GM21529 (cell line): Measurements from ENCODE around the gene DUSP7.

Experiments used
- ATAC-seq: cut with Tn5 transposase; IDR thresholded peaks from one replicate; pipeline ENCODE4 v1.9.1; 2021; ENCODE audit not compliant: unreplicated experiment

Gene DUSP7, protein sequence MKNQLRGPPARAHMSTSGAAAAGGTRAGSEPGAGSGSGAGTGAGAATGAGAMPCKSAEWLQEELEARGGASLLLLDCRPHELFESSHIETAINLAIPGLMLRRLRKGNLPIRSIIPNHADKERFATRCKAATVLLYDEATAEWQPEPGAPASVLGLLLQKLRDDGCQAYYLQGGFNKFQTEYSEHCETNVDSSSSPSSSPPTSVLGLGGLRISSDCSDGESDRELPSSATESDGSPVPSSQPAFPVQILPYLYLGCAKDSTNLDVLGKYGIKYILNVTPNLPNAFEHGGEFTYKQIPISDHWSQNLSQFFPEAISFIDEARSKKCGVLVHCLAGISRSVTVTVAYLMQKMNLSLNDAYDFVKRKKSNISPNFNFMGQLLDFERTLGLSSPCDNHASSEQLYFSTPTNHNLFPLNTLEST

DNA sequence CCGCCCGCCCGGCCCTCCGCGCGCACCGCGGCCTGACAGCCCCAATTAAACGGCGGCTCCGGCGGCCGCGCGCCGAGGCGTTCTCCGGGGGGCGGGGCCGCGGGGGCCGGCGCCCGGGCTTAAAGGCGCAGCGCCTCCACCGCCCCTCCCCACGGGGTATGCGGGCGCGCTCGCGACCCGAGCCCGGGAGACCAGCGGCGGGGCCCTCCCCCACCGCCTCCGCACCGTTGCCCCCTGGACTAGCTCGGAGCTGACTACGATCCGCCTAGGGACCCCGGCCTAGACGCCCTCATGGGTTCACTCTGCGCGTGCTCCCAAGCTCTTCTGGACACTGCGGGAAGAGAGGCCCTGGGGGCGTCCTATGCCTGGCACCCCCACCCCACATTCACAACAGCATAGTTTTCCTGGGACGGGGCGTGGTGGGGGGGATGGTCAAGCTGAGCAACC is at the start of gene DUSP7:
TSS of gene DUSP7 (minus strand) at position 51 of the 447 bp plus-strand sequence. CDS start 205 bp downstream, outside the sequence.
- peak; percentile 29 for ATAC-seq

DNA sequence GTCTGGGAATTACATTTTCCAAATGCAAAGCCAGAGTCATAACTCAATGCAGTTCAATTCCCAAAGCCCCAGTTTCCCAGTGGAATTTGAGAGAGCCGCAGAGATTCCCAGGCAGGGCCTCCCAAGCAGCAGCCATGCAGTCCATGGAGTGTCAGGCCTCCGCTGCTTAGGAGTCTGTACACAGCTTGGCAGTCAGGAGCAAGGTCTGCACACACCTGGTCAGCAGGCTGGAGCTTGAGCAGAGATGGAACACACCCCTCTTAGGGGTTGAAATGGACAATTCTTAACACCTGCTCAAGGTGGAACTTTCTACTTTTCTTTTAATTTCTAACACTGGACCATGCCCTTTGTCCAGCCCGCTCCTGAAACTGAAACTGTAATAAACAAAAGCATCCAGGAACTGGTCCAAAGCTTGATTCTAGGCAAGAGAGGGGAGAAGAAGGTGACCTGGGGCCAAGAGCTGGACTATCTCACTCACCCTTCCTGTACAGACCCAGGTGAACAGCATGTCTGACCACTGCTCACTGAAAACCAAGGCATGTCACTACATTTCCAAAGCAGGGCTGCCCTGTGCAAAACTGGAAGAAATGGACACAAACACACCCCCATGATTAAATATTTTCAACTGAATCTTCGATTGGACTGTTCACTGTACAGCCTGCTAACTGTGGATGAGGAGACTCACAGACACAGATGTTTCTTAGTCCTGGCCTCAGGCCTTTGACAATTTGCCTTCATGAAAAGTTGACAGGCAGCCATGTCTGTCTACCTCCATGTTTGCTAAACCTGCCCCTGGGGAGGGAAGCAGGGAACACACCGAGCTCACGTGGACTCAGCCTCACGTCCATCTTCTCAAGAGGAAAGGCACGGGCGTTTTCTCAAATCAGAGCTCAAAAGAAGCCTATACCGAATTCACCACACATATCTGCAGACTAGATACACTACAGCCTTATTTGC is 48.6 kb upstream of the DUSP7 start:
- ATAC-seq: no peak

DNA sequence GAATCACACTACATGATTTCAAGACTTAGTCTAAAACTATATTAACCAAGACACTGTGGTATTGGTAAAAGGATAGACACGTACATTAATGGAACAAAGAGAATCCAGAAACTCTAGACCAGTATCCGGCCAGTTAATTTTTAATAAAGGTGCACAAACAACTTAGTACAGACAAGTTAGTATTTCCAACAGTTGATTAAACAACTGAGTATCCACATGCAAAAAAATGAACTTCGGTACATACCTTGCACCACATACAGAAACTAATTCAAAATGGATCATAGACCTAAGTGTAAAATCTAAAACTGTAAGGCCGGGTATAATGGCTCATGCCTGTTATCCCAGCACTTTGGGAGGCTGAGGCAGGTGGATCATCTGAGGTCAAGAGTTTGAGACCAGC is 46.6 kb upstream of the DUSP7 start:
- no peak for ATAC-seq

DNA sequence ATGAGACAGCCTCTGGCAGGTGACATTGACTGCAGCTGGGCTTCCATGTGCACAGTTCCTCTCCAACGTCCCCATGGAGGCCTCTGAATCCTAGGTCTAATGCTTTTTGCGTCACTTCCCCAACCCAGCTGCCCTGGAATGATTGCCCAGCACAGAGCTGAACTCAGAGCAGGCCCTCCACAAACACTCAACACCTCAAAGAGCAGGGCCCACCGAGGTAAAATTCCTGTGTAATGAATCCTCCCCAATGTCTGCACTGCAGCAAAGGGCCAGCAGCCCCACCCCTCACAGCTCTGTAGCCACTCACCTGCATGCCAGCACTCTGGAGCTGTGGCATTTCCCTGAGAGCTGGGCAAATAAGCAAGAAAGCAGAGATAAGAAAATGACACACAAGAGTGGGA is 42.6 kb upstream of the DUSP7 start:
- no peak for ATAC-seq

DNA sequence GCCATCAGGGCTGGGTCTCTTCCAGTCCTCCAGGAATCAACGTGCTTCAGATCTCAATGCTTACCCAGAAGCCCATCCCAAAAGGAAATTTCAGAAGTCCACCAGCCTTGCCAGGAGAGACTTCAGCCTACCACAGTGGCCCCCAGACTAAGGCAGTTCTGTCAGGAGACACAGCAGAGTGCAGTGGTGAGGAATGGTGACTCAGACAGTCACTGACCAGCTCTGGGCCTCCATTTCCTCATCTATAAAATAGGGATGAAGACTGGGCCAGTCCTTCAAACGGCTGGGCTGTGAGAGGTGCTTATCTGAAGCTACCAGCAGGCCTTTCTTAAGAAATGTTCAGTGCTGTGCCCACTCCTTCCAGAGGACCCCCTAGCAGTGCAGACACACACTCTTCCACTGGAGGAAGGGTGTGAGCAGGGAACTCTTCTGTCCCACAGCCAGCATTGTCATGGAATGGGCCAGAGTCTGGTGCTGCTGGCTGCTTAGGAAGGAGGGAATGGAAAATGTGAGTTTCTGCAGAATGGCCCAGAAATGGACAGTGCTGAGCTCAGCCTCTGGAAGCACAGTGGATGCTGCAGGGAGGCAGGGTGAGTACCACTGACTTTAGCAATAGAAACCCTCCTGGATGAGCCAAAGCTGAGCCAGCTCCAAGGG is 41.6 kb upstream of the DUSP7 start:
- no peak for ATAC-seq

DNA sequence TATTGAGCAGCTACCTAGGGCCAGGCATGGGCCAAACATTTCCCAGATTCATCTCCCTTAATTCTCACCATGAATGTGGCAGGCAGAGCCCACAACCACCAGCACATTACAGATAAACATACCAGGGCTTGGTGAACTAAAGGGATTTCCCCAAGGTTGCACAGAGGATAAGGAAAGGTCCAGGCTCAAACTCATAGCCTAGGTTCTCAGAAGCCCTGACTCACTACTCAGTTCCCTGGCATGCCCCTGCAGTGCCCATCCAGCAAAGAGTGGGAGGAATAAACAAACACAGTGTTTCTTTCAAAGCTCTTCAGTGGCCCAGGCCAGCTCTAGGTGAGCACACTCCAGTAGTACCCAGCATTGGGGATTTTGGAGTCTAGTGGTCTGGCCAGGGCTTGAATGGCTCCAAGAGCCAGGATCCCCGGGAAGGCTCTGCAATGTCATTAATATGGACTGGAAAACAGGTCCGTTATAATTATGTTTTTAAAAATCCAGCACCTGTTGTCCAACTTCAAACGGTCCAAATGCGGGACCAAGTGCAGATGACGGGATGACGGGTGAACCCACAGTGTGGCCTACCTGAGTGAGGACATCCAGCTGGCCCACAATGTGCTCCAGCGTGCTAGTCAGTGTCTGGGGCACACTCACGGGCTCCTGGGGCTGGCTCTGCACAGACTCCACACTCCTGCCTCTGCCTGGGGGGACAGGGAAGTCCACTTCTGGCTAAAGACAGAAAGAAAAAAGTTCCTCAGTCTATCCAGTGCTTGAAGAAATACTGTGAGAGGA is 39.8 kb upstream of the DUSP7 start:
- no peak for ATAC-seq

DNA sequence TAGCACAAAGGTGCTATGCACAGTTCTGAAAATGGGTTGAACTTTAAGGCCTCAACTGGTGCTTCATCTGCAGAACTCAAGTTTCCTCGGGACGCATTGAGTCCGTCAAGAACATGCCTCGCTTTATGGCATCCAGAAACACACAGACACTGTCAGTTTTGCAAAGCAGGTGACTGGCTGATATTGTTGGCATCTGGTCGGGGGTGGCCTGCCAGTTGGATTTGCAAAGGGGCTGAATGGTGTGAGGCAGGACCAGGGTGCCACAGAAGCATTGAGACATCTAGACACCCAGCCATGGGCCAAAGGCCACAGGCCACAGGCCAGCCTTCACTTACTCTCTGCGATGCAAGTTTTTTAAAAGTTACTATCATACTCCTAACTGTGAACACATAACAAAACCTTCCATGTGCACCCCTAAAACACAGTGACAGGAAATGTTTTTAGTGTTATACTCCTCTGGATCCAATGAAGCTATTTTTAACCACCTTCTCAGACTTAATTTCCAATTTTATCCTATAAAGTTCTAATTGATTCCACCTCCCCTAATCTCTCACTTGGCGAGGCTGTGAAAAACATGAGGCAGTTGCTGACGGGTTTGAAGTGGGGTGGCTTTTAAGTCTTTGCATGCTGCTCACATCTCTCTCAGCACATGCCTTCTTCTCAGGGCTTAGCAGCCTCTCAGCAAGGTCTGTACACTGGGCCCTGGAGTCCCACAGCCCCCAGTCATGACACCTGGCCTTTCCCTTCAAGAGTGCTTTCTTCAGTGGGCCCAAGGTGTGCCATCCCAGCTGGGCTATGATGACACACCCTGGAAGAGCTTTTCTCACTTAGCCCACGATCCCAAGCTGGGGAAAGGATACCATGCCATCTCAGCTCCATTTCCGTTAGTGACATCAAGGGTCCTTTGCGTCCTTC is 38.5 kb upstream of the DUSP7 start:
- no peak for ATAC-seq

DNA sequence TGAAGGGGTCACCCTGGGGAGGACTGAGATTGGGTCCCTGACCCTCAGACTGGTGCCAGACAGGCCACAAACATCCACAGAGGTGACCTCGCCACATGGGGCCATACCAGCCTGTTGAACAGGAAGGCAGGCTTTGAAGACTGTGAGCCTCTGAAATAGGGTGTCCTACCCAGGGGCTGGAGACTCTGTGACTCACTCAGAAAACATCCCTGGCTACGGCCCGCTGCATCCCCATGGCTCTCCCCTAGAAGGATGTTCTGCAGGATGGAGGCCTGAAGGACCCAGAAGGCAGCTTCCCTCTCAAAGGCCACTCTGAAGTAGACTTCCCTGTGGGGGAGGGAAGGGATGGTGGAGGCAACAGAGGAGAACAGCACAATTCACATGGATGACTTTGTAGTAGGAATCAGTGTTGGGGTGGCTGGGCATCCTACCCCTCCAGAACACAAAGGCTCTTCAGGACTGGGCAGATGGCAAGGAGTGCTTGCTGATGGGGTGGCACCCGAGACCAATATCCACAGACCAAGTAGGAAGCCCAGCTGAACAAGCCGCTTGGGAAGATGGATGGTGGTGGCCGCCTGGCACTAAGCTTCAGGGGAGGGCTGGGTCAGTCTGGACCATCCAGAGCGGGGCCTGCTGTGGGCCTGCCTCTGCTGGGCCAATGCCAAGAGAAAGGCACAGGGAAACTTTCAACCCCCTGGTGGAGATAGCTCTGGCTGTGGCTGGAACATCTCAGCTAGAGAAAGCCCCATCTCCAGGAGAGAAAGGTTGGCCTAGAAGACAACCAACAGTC is 37.6 kb upstream of the DUSP7 start:
- no peak for ATAC-seq

DNA sequence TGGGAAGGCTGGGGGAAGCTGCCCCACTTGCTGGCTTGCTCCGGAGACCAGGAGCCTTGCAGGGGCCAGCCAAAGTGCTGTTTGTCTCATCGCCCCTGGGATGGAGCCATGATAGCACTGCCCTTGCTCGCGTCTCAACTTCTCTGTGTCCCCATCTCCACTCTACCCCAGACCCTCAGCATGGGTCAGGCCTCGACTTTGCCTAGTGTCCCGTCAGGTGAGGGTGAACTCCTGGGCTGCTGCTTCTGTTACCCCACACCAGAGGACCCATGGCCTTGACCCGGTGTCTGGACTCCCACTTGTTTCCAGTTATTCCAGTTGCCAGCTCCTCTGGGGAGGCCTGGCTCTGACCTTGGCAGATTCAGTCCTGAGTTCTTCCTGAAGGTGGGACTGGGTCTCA is 36.5 kb upstream of the DUSP7 start:
- ATAC-seq: no peak

DNA sequence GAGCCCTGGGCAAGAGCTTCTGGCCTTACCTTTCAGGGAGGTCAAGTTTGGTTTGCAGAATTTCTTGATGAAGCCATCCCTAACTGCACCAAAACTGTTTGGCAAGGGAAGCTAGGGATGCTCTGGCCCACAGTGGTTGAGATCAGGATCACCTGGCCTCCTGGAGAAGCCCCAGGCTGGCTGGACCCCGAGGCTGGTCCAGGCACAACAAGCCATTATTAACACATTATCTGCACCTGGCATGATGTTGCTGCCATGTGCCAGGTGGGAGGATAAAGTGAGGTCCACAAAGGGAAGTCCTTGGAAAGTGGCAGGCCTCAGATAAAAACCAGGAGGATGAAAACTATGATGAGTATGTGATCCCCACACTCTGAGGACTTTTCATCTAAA is 35.9 kb upstream of the DUSP7 start:
- ATAC-seq: no peak

DNA sequence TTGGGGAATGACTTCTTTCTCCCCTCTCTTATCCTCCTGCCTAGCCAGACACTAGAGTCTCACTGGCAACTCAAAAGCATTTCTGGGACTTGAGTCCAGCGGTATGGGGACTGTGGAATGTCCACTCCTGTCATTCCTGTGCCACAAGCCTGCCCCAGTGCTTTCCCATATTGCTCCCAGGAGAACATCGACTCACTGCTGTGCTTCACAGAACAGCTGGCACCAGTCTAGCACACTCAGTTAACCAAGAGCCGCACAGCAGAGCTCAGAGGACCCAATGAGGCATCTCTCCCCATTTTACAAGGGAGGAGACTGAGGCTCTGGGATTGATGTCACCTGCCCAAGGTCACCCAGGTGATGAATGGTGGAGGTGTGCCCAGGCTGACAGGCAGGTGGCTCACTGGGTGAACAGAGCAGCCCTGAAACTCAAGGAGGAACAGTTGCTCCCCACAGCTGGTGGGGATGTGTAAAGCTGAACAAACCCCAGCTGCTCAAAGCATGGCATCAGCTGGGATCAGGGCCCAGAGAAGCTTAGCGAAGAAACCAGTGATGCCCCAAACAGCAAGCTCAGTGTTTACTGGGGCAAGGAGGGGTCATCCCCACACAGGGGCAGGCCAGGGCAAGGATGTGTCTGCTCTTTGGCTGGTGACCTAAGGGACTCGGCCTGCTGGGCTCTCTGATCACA is 35.4 kb upstream of the DUSP7 start:
- no peak for ATAC-seq

DNA sequence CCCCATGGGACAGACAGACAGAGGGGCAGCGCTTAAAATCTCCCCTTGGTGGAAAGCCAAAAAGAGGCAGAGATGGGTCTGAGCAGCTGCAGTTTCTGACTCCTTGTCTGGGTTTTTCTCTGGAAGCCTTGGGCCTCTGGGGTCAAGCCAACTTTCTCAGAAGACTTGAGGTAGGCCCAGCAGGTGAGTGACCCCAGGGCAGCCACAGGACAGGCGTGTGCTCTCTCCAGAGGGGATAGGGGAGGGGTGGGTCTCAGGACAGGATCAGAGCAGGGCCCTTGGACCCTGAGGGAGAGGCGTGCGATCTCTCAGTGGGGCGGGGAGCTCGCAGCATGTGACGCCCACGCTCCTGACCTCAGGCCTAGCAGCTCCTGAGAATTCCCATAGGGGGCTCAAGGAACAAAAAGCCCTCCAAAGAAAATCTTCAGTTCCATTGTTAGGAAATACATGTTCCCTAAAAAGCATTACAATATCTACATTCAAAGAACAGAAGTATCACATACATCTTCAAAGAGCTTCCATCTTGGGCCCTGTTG is 34.6 kb upstream of the DUSP7 start:
- no peak for ATAC-seq

DNA sequence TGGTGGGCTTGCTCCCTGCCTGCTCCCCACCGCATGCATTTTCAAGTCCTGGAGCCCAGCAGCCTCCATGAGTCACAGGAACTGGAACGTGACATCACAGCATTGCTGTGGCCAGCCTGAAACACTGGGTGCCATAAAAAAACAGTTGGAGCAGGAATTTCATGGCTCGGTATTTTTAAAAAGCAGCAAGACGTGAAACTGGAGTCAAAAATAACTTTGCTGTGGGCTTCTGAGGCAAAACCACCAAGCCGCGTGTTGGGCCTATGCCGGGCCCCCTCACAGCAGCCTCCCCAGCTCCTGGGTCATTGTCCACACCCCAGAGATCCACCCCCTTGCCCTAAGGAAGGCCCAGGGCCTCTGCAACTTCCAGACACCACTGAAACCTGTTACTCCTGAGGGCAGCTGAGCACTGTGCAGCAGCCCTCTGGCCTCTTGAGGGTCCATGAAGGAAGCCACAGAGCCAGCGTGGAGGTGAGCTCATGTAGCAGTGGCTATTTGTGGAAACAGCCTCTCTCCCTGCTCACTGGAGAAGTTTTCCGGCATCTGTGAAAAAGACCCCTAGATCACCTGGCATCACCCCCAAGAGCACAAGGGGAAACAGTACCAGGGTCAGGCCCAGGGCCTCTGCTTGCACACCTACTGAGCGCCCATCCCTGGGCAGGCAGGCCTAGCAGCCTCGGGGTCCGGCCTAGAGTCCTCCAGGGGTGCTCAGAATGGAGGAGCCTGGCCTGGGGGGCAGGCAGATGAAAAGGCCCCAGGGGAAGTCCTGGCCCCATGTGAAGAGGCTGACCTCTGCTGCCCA is 34.0 kb upstream of the DUSP7 start:
- ATAC-seq: no peak

DNA sequence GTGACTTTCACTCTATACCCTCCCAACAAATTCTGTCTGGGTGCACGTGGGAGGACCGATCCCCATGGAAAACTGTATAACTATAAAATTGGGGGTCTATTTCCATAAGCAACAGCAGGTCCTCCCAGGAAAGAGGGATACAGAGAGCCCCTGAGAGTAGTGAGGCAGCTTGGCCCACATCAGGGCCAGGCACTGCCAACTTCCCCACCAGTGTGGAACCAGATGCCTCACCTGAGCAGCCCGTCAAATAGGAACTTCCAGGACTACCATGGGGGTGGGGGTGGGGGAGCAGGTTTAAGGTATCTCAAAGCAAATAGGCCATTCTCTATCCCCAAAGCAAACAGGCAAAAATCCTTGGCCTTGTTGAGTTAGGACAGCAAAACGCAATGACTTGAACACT is 33.3 kb upstream of the DUSP7 start:
- ATAC-seq: no peak

DNA sequence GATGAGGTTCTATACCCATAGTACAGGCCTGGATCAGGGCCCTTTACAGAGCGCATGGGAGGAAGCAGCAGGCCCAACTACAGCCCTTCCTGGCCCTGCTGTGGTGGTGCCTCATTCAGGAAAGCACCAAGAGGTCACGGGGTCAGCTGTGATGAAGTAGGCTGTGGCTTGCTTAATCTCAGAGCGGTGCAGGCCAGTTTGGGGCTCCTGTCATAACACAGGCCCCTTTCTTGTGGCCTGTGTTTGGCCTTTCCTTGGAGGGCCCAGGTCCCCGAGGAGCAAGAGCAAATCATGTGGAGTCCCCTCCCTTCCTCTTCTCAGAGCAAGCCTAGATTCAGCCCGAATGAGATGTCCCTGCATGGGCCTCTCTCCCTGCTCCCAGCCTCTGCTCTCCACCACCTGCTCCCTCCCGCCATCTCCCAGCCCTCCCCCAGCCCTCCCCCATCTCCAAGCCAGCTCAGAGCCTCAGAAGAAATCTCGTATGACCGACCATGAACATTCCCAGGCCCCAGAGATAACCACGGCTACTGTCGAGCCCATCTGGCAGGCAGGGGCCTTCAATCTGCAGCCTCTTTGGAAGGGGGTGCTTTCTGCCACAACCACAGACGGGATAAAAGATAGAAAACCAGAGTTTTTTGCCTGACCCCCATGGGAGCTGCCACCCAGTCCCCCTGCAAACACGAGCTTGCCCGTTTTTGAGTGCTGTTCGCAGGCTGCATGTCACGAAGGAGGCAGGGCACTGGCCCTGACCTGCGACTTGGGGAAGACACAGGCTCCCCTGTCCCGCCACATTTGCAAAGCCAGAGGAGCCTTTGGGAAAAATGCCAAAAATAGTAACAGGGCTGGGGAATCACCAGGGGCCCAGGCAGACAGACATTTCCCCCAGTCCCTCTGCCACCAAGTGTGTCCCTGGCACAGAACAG is 32.3 kb upstream of the DUSP7 start:
- no peak for ATAC-seq

DNA sequence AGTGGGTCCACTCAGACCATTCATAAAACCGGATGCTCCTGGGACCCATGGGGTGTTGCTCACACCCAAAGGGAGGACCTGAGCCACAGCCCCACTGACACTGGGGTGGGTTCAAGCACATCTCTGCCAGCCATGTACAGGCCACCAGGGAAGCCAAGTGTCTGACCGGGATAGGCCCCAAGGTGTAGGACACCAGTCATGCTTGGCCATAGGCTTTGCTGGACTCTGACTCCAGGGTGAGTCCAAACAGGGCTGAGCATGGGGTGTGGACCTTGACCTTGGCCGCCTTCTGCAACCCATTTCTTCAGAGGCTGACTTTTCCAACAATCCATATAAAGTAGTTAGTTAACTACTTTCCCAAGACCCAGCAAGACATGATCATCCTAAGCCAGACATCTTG is 31.4 kb upstream of the DUSP7 start:
- ATAC-seq: no peak
